HepG2 (cell line): ENCODE measurements around the gene NFS1. TPM values are rescaled to one million over a fixed set of nuclear protein-coding genes. Genes with fewer than 3 reads are reported as not detected.

Source experiments
- AHDC1 ChIP-seq: sonication (generic); formaldehyde crosslinking; IDR thresholded peaks from 2 replicates; pipeline ENCODE4 v1.5.1; 2020; ENCODE audit warnings: mild to moderate bottlenecking, missing genetic modification reagents, borderline replicate concordance
- MBD4 ChIP-seq: IDR thresholded peaks from 2 replicates; pipeline ENCODE4 v1.6.1; 2012; ENCODE audit warnings: low read length, inconsistent platforms, borderline replicate concordance
- MIER2 ChIP-seq: IDR thresholded peaks from 2 replicates; pipeline ENCODE4 v1.6.1; 2016; ENCODE audit warnings: missing biosample characterization, missing genetic modification reagents
- POLR2AphosphoS2 ChIP-seq: IDR thresholded peaks from 2 replicates; pipeline ENCODE4 v1.6.1; 2011; ENCODE audit warnings: low read depth, low read length, improper control_type of control experiment
- SAP130 ChIP-seq: IDR thresholded peaks from 2 replicates; pipeline ENCODE4 v1.6.1; 2016; ENCODE audit warnings: low read depth
- SSRP1 ChIP-seq: IDR thresholded peaks from 2 replicates; pipeline ENCODE4 v1.6.1; 2016; ENCODE audit warnings: control low read depth
- TBX3 ChIP-seq: fragments of 450-650 bp; IDR thresholded peaks from 2 replicates; pipeline ENCODE4 v1.6.1; 2017; ENCODE audit warnings: antibody characterized with exemption, mild to moderate bottlenecking, inconsistent platforms, borderline replicate concordance
- UBTF ChIP-seq: sonication (generic); formaldehyde crosslinking; IDR thresholded peaks from 2 replicates; pipeline ENCODE4 v1.4.0; 2020; ENCODE audit warnings: mild to moderate bottlenecking, missing genetic modification reagents
- ZGPAT ChIP-seq: IDR thresholded peaks from 2 replicates; pipeline ENCODE4 v1.6.1; 2016; ENCODE audit warnings: mild to moderate bottlenecking
- ZNF282 ChIP-seq: fragments of 450-650 bp; IDR thresholded peaks from 2 replicates; pipeline ENCODE4 v1.6.1; 2018; ENCODE audit not compliant: partially characterized antibody
- ZNF556 ChIP-seq: sonication (generic); formaldehyde crosslinking; IDR thresholded peaks from 2 replicates; pipeline ENCODE4 v1.4.0; 2020; ENCODE audit warnings: mild to moderate bottlenecking, missing genetic modification reagents, borderline replicate concordance
- ZNF569 ChIP-seq: sonication (generic); formaldehyde crosslinking; IDR thresholded peaks from 2 replicates; pipeline ENCODE4 v1.5.0; 2020; ENCODE audit warnings: mild to moderate bottlenecking, missing genetic modification reagents, moderate library complexity, borderline replicate concordance
- polyA plus RNA-seq, 8 experiments: library from polyadenylated mRNA; depleted of rRNA in 3 of 8; stranded (reverse) in 7 of 8; unstranded in 1 of 8; fragments of >200 nt; fragmentation: Illumina TruSeq in 4 of 8; extraction: Trizol in 4 of 8; gene quantifications; 2 replicates each; pipeline versions ENCODE4 v1.2.1 to v1.2.3, GENCODE V29; 2011 to 2016; ENCODE audit warnings: low read depth in 4 of 8, missing spikeins in 1 of 8, mixed read lengths in 1 of 8; ENCODE audit not compliant: insufficient read depth in 1 of 8
- total RNA-seq, 5 experiments: library from RNA; depleted of rRNA; stranded (reverse); fragments of >200 nt; fragmentation: Illumina TruSeq; extraction: Trizol; gene quantifications; 2 replicates each; pipeline ENCODE4 v1.2.3, GENCODE V29; 2016; ENCODE audit warnings: low read depth in 1 of 5
- TF ChIP-seq, protein P1 (sequence below): sonication (generic); formaldehyde crosslinking; IDR thresholded peaks from 2 replicates; pipeline ENCODE4 v1.4.0; 2020; ENCODE audit warnings: missing genetic modification reagents
- TF ChIP-seq, protein P2 (sequence below): sonication (generic); formaldehyde crosslinking; IDR thresholded peaks from 2 replicates; pipeline ENCODE4 v1.4.0; 2020; ENCODE audit warnings: missing genetic modification reagents

Gene NFS1
- total and polyA plus RNA-seq, 2 of the 13 experiments (the other 11 are each of a cell fraction or from before 2014, with no cell fraction given): 65.9 to 88.1 TPM

GRCh38 chr20:35619196-35620095 is 79.7 kb downstream of the NFS1 start (continued):
- TF ChIP-seq AHDC1 (CRISPR knock-in tag) (0 out of 2 replicates have a peak, but pooled peaks have one; percentile 9), UBTF (CRISPR knock-in tag) (peak; percentile 90), TBX3 (no peak), SSRP1 (CRISPR knock-in tag) (peak; percentile 82; the same call in 1 of the 2 replicates), ZGPAT (peak; percentile 94), ZNF556 (CRISPR knock-in tag) (peak; percentile 94; the same call in 1 of the 2 replicates), POLR2AphosphoS2 (peak; percentile 73; the same call in 1 of the 2 replicates), MBD4 (no peak), ZNF569 (CRISPR knock-in tag) (peak; percentile 91; the same call in 1 of the 2 replicates), MIER2 (no peak), ZNF282 (no peak), SAP130 (CRISPR knock-in tag) (peak; percentile 93)
- TF ChIP-seq, protein P1, sequence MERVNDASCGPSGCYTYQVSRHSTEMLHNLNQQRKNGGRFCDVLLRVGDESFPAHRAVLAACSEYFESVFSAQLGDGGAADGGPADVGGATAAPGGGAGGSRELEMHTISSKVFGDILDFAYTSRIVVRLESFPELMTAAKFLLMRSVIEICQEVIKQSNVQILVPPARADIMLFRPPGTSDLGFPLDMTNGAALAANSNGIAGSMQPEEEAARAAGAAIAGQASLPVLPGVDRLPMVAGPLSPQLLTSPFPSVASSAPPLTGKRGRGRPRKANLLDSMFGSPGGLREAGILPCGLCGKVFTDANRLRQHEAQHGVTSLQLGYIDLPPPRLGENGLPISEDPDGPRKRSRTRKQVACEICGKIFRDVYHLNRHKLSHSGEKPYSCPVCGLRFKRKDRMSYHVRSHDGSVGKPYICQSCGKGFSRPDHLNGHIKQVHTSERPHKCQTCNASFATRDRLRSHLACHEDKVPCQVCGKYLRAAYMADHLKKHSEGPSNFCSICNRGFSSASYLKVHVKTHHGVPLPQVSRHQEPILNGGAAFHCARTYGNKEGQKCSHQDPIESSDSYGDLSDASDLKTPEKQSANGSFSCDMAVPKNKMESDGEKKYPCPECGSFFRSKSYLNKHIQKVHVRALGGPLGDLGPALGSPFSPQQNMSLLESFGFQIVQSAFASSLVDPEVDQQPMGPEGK (CRISPR knock-in tag): peak; percentile 75
- TF ChIP-seq, protein P2, sequence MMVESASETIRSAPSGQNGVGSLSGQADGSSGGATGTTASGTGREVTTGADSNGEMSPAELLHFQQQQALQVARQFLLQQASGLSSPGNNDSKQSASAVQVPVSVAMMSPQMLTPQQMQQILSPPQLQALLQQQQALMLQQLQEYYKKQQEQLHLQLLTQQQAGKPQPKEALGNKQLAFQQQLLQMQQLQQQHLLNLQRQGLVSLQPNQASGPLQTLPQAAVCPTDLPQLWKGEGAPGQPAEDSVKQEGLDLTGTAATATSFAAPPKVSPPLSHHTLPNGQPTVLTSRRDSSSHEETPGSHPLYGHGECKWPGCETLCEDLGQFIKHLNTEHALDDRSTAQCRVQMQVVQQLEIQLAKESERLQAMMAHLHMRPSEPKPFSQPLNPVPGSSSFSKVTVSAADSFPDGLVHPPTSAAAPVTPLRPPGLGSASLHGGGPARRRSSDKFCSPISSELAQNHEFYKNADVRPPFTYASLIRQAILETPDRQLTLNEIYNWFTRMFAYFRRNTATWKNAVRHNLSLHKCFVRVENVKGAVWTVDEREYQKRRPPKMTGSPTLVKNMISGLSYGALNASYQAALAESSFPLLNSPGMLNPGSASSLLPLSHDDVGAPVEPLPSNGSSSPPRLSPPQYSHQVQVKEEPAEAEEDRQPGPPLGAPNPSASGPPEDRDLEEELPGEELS (CRISPR knock-in tag): peak; percentile 67; the same call in 1 of the 2 replicates
